ENCODE data around the gene ZDHHC12. TPM values are rescaled to one million over a fixed set of nuclear protein-coding genes. Genes with fewer than 3 reads are reported as not detected.

ZDHHC12 gene
- total RNA-seq, 2 experiments from 2014 or later, result 40.0 to 56.8 TPM

DNA sequence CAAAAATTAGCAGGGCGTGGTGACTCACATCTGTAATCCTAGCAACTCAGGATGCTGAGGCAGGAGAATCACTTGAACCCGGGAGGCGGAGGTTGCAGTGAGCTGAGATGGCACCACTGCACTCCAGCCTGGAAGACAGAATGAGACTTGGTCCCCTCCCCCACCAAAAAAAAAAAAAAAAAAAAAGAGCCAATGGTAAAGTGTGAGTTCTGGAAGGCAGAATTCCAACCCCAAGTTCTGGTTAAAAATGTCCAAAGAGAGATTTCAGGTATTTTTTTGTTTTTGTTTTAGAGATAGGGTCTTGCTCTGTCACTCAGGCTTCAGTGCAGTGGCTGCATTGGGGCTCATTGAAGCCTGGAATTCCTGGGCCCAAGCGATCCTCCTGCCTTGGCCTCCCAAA is 36.5 kb downstream of the ZDHHC12 start:
- peaks cover 20% of the 10 kb centered on the region for H4K20me1 ChIP-seq (ENCODE audit: insufficient read depth, low read length)
- DNase-seq (ENCODE audit: low spot score), result no peak
- peaks cover 44% of the 10 kb centered on the region for H3K4me1 ChIP-seq (ENCODE audit: insufficient read depth, low read length, poor library complexity, severe bottlenecking)
- ChIA-PET POLR2A (interaction anchor here (0.6 to 1.5 kb wide), 3 partner anchors 33 to 124 kb away, joined by 3 to 7 read pairs (median 3); partner anchors contain the start of gene ZDHHC12), CTCF (ENCODE audit: unreplicated experiment) (no interaction called here)
- peak overlapping the region; percentile 87 for H3K4me2 ChIP-seq (ENCODE audit: low read length)
- H3K9me3 ChIP-seq (ENCODE audit: low read length), result no peaks in the 10 kb centered on the region
- peak overlapping the region; percentile 91 for H3K27ac ChIP-seq (ENCODE audit: low read depth, low read length, poor library complexity, severe bottlenecking)
- TF ChIP-seq EZH2phosphoT487 (IDR thresholded peaks at IDR 0.05; ENCODE audit: borderline replicate concordance, low read depth, low read length), result no peak
- TF ChIP-seq, protein P1, sequence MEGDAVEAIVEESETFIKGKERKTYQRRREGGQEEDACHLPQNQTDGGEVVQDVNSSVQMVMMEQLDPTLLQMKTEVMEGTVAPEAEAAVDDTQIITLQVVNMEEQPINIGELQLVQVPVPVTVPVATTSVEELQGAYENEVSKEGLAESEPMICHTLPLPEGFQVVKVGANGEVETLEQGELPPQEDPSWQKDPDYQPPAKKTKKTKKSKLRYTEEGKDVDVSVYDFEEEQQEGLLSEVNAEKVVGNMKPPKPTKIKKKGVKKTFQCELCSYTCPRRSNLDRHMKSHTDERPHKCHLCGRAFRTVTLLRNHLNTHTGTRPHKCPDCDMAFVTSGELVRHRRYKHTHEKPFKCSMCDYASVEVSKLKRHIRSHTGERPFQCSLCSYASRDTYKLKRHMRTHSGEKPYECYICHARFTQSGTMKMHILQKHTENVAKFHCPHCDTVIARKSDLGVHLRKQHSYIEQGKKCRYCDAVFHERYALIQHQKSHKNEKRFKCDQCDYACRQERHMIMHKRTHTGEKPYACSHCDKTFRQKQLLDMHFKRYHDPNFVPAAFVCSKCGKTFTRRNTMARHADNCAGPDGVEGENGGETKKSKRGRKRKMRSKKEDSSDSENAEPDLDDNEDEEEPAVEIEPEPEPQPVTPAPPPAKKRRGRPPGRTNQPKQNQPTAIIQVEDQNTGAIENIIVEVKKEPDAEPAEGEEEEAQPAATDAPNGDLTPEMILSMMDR (conservative IDR thresholded peaks at IDR 0.05; ENCODE audit: low read length), result no peak
- BruUV-seq (replicated peaks), result no TSS peak
- peaks cover 84% of the 10 kb centered on the region for H3K79me2 ChIP-seq (ENCODE audit: insufficient read depth, low read depth, low read length)
- H3K36me3 ChIP-seq (ENCODE audit: insufficient read depth, low read length), result peaks cover 45% of the 10 kb centered on the region
- no peaks in the 10 kb centered on the region for H3K9me2 ChIP-seq (ENCODE audit: insufficient read depth, low read length)
- H3K4me3 ChIP-seq (ENCODE audit: low read depth, low read length, poor library complexity, severe bottlenecking), result peak overlapping the region; percentile 90
- intact Hi-C loops (cut with micrococcal nuclease; ENCODE audit: unreplicated experiment), result loop anchor here (5.0 to 10.0 kb wide), 3 partner anchors 40 to 1357 kb away; partner anchors contain the start of gene FNBP1
- no peak overlapping the region for H2AFZ ChIP-seq (ENCODE audit: low read length)

DNA sequence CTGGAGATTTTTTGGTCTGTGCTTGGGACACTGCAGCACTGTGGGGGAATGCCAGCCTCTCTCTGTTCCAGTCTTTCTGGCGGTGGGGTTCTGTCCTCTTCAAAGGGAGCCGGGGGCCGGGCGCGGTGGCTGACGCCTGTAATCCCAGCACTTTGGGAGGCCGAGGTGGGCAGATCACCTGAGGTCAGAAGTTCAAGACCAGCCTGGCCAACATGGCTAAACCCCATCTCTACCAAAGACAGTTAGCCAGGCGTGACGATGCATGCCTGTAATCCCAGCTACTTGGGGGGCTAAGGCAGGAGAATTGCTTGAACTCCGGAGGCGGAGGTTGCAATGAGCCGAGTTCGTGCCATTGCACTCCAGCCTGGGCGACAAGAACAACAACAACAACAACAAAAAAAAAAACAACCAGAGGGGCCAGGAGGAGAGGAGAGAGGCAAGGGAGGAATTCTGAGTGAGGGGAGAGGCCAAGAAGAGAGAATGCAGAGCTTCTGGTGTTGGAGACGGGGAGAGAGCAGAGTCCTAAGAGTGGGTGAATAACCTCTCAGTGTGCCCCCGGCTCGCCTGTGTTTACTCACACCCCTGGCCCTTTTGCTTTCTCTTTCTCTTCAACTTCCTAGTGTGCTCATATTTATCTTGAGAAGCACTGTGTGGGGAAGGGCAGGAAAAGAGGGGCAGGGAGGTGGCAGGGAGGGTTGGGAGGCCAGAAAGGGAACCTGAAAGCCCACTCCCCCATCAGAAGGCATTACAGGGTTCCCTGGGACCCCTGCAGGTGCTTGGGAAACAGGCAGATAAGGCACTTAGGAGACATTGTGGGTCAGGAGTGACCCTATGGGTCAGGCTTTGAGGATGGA is 38.1 kb downstream of the ZDHHC12 start:
- no peak for TF ChIP-seq EZH2phosphoT487 (IDR thresholded peaks at IDR 0.05; ENCODE audit: borderline replicate concordance, low read depth, low read length)
- TF ChIP-seq, protein P1 (conservative IDR thresholded peaks at IDR 0.05; ENCODE audit: low read length), result no peak
- no TSS peak for BruUV-seq (replicated peaks)
- intact Hi-C loops (cut with micrococcal nuclease; ENCODE audit: unreplicated experiment), result loop anchor here (5.0 to 10.0 kb wide), 3 partner anchors 39 to 1359 kb away; partner anchors contain the start of gene FNBP1
- Histone ChIP-seq H4K20me1 (ENCODE audit: insufficient read depth, low read length) (peaks cover 11% of the 10 kb centered on the region), H3K9me2 (ENCODE audit: insufficient read depth, low read length) (no peaks in the 10 kb centered on the region), H2AFZ (ENCODE audit: low read length) (no peak overlapping the region), H3K36me3 (ENCODE audit: insufficient read depth, low read length) (peaks cover 36% of the 10 kb centered on the region), H3K79me2 (ENCODE audit: insufficient read depth, low read depth, low read length) (peaks cover 76% of the 10 kb centered on the region), H3K4me3 (ENCODE audit: low read depth, low read length, poor library complexity, severe bottlenecking) (peak overlapping the region; percentile 90), H3K4me1 (ENCODE audit: insufficient read depth, low read length, poor library complexity, severe bottlenecking) (peaks cover 47% of the 10 kb centered on the region), H3K4me2 (ENCODE audit: low read length) (peak overlapping the region; percentile 87), H3K9me3 (ENCODE audit: low read length) (no peaks in the 10 kb centered on the region), H3K27ac (ENCODE audit: low read depth, low read length, poor library complexity, severe bottlenecking) (peak overlapping the region; percentile 91)
- ChIA-PET POLR2A (interaction anchor here (0.7 to 1.5 kb wide), 4 partner anchors 11 to 408 kb away, joined by 3 to 7 read pairs (median 6); partner anchors contain the start of gene ZDHHC12), CTCF (ENCODE audit: unreplicated experiment) (interaction anchor here (0.6 kb wide), 1 partner anchor 436 kb away, joined by 3 read pairs; no protein-coding TSS in a partner anchor)
- peak; percentile 53 for DNase-seq (ENCODE audit: low spot score)
